Activated B cell treated with CpG ODN at 0.5 μM for 24 hours (primary cell): ENCODE measurements around the gene PHRF1. TPM values are rescaled to one million over a fixed set of nuclear protein-coding genes. Genes with fewer than 3 reads are reported as not detected.

ENCODE experiments used
- ATAC-seq: fragments of 200-7000 bp; cut with Tn5 transposase; one replicate; pipeline ENCODE4 v1.10.0; 2021; ENCODE audit warnings: low read depth, mild to moderate bottlenecking, moderate library complexity
- CTCF ChIA-PET: fragments of 350-600 bp; sonication (Branson Sonifier 250); formaldehyde crosslinking; loops from one replicate; lab custom pipeline; 2021; ENCODE audit warnings: antibody characterized with exemption; lab: Charles Lee
- POLR2A ChIA-PET: fragments of 350-600 bp; sonication (Branson Sonifier 250); formaldehyde crosslinking; loops from one replicate; lab custom pipeline; 2021; ENCODE audit warnings: antibody characterized with exemption; lab: Charles Lee
- DNase-seq: peaks from one replicate; pipeline ENCODE4 v3.0.0; 2022
- H3K27ac Mint-ChIP-seq: one replicate; pipeline ENCODE4 v1.8.0; 2020; ENCODE audit warnings: mixed read lengths
- H3K27me3 Mint-ChIP-seq: one replicate; pipeline ENCODE4 v1.8.0; 2021; ENCODE audit warnings: mixed read lengths
- H3K36me3 Mint-ChIP-seq: one replicate; pipeline ENCODE4 v1.8.0; 2021; ENCODE audit warnings: low read depth, mixed read lengths
- H3K4me1 Mint-ChIP-seq: one replicate; pipeline ENCODE4 v1.8.0; 2021; ENCODE audit warnings: mixed read lengths
- H3K4me3 Mint-ChIP-seq: one replicate; pipeline ENCODE4 v1.8.0; 2020; ENCODE audit warnings: mild to moderate bottlenecking, mixed read lengths
- H3K9me3 Mint-ChIP-seq: one replicate; pipeline ENCODE4 v1.8.0; 2020; ENCODE audit warnings: mixed read lengths
- CTCF ChIP-seq: fragments of 200-600 bp; IDR thresholded peaks from one replicate; pipeline ENCODE4 v1.8.0; 2022; ENCODE audit warnings: antibody characterized with exemption, mild to moderate bottlenecking
- intact Hi-C: fragments of 100-400 bp; cut with micrococcal nuclease; formaldehyde crosslinking; loops from one replicate; pipeline ENCODE4 v1.15.1; 2024
- total RNA-seq: library from RNA; stranded (reverse); gene quantifications from 2 replicates; pipeline ENCODE4 v1.2.3, GENCODE V29; 2022

PHRF1 gene
- total RNA-seq, 1 donor from 2014 or later: 49.6 TPM

- Mint-ChIP-seq H3K27me3 (peaks cover 3% of the 10 kb centered on the region), H3K4me1 (peaks cover 17% of the 10 kb centered on the region), H3K27ac (no peak overlapping the region), H3K9me3 (no peaks in the 10 kb centered on the region), H3K4me3 (no peak overlapping the region), H3K36me3 (no peaks in the 10 kb centered on the region)
- DNase-seq: no peak
- CTCF ChIA-PET: no interaction called here
- intact Hi-C loops: loop anchor here (5.0 to 10.0 kb wide), 2 partner anchors 108 to 1235 kb away; partner anchors contain the start of gene LSP1
- no peak for ATAC-seq
- TF ChIP-seq CTCF: no peak
- POLR2A ChIA-PET: no interaction called here
Measured at GRCh38 chr11:619628-620050, 43.4 kb downstream of the PHRF1 start.

GRCh38 chr11:620201-620600 lies 43.9 kb downstream of the PHRF1 start:
- intact Hi-C loops: no loop called here
- Mint-ChIP-seq H3K4me3 (no peak overlapping the region), H3K36me3 (no peaks in the 10 kb centered on the region), H3K4me1 (peaks cover 17% of the 10 kb centered on the region), H3K27ac (no peak overlapping the region), H3K27me3 (peaks cover 4% of the 10 kb centered on the region), H3K9me3 (no peaks in the 10 kb centered on the region)
- ChIA-PET CTCF (no interaction called here), POLR2A (no interaction called here)
- ATAC-seq (no peak), DNase-seq (no peak)
- TF ChIP-seq CTCF: no peak

- H3K27ac Mint-ChIP-seq: no peak overlapping the region
- H3K9me3 Mint-ChIP-seq: no peaks in the 10 kb centered on the region
- no peak for ATAC-seq
- peaks cover 5% of the 10 kb centered on the region for H3K27me3 Mint-ChIP-seq
- POLR2A ChIA-PET: interaction anchor here (0.7 kb wide), 1 partner anchor 125 kb away, joined by 5 read pairs; no protein-coding TSS in a partner anchor
- H3K4me3 Mint-ChIP-seq: no peak overlapping the region
- CTCF ChIA-PET: no interaction called here
- peaks cover 10% of the 10 kb centered on the region for H3K4me1 Mint-ChIP-seq
- intact Hi-C loops: no loop called here
- no peak for DNase-seq
- H3K36me3 Mint-ChIP-seq: no peaks in the 10 kb centered on the region
- TF ChIP-seq CTCF: no peak
Measured at GRCh38 chr11:620935-621814, 44.9 kb downstream of the PHRF1 start.

- ChIA-PET POLR2A (no interaction called here), CTCF (no interaction called here)
- Mint-ChIP-seq H3K27me3 (peaks cover 5% of the 10 kb centered on the region), H3K36me3 (no peaks in the 10 kb centered on the region), H3K9me3 (no peaks in the 10 kb centered on the region), H3K4me1 (peaks cover 3% of the 10 kb centered on the region), H3K27ac (no peak overlapping the region), H3K4me3 (no peak overlapping the region)
- no peak for ATAC-seq
- TF ChIP-seq CTCF: no peak
- intact Hi-C loops: no loop called here
- no peak for DNase-seq
Measured at GRCh38 chr11:621838-622237, 45.6 kb downstream of the PHRF1 start.

- TF ChIP-seq CTCF: no peak
- ChIA-PET CTCF (no interaction called here), POLR2A (no interaction called here)
- DNase-seq (no peak), ATAC-seq (no peak)
- Mint-ChIP-seq H3K36me3 (no peaks in the 10 kb centered on the region), H3K27ac (no peak overlapping the region), H3K4me1 (peaks cover 3% of the 10 kb centered on the region), H3K9me3 (no peaks in the 10 kb centered on the region), H3K27me3 (peaks cover 13% of the 10 kb centered on the region), H3K4me3 (no peak overlapping the region)
- intact Hi-C loops: no loop called here
Measured at GRCh38 chr11:623349-623869, 47.1 kb downstream of the PHRF1 start.
